HG03439 (cell line): ENCODE results near the gene TAF3.

ENCODE experiments used
- ATAC-seq: cut with Tn5 transposase; IDR thresholded peaks from one replicate; pipeline ENCODE4 v1.9.1; 2021; ENCODE audit warnings: mild to moderate bottlenecking, moderate library complexity; ENCODE audit not compliant: unreplicated experiment

The TAF3 gene

DNA sequence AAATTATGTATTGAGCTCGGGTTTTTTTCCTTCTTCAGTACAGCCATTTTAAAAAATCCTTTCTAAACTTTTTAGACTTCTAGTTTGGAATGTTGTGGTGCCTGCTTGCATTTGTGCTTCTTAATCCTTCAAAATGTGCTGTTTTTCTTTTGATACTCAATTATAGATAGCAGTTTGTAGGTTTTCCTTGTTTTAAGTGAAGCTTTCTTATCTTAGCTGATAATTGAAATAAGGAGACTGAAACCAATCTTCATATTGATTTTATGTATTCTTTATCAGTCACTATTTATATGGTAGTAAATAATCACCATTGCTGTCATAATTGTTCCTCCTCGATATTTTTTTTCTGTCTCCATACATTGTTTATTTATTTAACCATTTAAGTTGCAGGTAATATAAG, 56.6 kb downstream of the TAF3 start:
- no peak for ATAC-seq

DNA sequence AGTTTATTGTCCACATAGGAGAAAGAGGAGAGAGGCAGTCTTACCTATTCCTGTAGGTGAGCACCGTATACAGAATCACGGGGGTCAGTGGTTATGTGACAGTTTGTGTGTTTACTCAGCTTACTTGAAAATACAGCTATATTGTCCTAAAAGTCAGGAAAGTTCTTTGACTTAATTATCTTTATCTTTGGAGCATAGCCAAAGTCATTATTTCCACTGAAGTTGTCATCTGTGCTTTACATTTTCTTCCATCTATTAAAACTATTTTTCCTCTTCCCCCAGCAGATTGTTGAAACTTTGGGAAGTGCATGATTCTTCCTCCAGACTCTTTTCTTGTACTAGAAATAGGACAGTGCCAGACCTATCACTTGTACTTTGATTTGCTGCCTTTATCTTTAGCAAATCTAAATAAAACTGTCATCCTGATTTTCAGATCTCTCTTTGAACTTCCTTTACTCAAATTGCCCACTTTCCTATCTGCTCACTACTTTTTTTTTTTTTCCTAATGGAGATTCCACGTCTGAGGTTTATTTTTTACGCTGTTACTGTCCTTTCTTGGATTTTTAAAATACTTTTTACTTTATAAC, 58.3 kb downstream of the TAF3 start:
- no peak for ATAC-seq

GRCh38 chr10:7881119-7881518, 62.8 kb downstream of the TAF3 start:
- no peak for ATAC-seq

DNA sequence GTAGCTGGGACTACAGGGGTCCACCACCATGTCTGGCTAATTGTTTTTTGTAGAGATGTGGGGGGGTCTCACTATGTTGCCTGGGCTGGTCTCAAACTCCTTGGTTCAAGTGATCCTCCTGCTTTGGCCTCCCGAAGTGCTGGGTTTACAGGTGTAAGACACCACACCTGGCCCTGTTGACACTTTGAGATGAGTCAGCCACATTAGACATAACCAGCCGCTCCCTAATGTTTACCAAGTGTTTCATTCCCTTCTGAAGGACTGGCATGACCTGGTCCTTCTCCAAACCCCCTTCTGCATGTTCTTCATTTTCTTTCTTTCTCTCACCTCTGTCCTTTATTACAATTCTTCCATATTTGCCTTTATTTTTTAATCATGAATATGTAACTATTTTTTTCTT, 67.8 kb downstream of the TAF3 start:
- ATAC-seq = no peak

DNA sequence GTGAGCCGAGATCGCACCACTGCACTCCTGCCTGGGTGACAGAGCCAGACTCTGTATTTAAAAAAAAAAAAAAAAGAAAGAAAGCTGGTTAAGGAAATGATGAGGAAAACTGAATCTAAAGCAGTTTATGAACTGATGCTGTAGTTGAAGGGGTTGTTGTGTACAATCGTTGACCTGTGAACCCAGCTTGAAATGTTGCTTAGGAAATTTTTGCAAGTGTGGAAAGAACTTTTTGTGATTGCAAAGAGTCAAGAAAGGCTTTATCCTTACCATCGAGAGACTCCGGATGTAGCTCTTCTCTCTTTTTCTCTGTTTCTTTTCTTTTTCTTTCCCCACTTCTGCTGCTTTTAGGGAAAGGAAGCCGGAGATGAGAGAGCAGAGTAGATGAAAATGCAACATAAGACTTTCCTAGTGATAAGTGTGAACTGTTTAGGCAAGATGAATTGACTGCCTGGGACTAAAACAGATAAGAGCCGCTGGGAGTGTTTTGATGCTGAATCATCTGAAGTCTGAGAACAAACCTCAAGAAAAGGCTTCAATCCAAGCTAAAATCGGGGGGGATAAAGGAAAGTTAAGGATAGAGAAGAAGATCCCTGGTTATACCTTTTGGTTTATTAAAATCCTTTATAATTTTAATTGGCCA, 69.0 kb downstream of the TAF3 start:
- no peak for ATAC-seq

DNA sequence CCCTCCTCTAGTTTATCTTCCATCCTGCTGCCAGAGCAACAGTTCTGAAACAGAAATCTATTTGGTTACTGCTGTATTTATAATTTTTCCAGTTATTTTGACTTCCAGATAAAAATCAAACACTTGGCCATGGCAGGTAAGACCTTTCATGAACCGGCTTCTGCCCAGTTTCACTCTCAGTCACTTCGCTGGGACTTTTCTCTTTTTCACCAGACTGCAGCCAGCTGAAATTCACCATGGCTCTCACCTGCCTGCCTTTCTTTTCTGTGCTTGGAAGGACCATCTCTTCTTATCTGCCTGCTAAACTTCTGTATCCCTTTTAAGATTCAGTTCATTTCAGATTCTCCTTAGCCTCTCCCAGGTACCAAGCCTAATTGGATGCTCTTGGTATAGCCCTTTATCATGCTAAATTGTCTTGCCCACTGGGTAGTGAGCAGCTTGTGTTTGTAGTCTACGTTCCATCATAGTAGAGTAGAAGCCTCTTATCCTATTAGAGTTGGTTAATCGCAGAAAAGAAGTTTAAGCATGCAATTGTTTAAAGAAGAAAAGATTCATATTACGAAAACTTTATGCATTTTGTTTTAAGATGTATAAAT, 71.7 kb downstream of the TAF3 start:
- ATAC-seq = no peak

- ATAC-seq = no peak
Measured at GRCh38 chr10:7890781-7891180, 72.5 kb downstream of the TAF3 start.

DNA sequence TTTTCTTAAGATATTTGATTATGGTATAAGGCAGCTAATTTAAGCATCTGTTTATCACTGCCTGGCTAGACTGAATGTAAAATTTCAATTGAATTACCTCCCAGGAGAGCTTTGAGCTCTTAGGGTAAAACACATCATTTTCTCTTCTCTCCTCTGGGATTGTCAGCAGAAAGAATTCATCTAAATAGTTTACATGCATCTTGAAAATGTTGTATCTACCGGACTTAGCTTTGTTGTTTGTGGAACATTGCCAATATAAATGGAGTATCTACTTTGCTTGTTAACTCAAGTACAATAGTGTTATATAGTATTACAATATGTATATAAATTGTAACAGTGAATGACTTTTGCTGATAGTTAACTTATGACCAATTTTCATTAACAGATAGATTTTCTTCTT, 73.3 kb downstream of the TAF3 start:
- no peak for ATAC-seq

DNA sequence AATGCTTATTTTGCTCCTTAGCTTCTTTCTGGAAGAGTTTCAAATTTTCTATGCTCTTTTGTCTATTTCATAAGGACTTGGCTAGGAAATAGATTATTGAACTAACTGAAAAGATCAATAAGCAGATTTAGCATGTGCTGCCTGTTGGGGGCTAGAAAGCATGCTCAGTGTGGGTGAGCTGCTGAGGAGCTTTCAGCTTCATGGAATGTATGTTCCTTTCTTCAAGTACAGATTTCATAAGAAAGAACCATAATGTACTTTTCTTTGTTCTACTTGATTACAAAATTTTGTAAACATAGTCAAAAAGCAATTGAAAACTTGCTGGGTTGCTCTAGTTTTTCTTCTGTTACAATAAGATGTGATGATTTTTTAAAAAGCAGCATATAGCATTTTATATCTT, 73.8 kb downstream of the TAF3 start:
- ATAC-seq = no peak

DNA sequence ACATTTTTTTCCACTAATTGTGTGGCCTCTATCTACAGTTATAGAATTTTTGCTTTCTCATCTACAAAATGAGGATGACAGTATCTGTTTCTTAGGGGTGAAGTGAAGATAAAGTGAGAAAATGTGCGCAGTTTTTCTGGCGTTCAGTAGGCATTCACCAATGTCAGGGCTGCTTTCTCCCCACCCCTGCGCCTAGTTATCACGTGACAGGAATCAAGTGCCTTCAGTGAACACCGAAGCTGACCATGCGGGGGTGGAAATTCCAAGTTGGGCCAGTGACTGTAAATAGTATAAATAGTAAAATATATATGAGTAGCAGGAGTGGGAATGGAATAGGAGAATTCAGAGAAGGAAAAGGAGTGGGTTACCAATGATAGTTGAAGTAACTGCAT, 77.4 kb downstream of the TAF3 start:
- no peak for ATAC-seq

DNA sequence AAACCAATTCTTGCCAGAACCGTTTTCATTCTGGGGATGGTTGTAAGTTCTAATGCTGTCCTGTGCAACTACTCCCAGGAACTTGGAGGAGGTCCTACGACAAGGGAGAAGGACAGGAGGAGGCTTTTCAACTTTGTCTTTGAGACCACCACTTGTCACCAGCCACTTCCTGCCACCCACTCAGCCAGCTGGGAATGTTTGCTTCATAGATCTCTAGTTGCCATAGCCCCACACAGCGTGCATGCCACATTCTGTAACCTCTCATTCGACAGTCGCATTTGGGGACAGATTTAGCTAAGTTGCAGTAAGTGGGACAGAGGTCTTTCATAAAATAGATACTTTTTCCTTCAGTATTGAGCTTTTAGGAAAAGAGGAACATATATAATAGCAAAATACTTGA, 78.0 kb downstream of the TAF3 start:
- no peak for ATAC-seq

DNA sequence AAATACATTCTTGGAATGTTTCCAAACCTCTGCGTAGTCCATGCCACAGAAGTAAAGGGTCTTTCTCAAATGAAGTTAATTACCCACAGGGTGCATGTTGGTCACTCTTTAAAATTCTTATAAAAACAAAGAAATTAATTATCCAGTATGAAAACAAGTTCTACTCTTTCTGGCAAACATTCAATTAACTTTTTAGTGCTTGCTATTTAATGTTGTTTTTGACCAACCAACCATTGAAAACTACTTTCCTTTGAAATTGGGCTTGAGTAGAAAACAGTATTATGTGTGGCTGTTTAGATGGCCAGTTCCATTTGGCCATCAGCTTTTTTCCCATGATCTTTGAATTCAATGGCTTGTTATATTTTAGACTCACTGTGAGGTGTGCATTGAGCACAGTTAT, 83.0 kb downstream of the TAF3 start:
- no peak for ATAC-seq

DNA sequence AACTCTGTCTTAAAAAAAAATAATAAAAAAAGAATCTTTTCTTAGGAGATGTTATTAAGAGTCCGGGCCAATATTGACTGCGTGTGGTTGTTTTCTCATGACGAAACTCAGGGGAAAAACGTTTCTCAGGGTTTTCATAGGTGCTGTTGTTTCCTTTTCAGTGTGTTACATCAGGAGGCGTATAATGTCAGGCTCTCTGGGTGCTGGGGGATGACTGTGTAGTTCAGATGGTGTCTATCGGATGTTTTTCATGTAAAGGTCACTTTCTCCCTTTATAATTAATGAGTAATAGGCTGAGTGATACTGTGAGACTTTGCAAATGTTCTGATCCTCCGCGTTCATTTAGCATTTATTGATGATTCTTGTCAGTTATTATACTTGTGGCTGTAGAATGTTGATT, 84.1 kb downstream of the TAF3 start:
- ATAC-seq = no peak

- ATAC-seq = no peak
Measured at GRCh38 chr10:7903851-7904250, 85.5 kb downstream of the TAF3 start.

- ATAC-seq = no peak
Measured at GRCh38 chr10:7906128-7906527, 87.8 kb downstream of the TAF3 start.

DNA sequence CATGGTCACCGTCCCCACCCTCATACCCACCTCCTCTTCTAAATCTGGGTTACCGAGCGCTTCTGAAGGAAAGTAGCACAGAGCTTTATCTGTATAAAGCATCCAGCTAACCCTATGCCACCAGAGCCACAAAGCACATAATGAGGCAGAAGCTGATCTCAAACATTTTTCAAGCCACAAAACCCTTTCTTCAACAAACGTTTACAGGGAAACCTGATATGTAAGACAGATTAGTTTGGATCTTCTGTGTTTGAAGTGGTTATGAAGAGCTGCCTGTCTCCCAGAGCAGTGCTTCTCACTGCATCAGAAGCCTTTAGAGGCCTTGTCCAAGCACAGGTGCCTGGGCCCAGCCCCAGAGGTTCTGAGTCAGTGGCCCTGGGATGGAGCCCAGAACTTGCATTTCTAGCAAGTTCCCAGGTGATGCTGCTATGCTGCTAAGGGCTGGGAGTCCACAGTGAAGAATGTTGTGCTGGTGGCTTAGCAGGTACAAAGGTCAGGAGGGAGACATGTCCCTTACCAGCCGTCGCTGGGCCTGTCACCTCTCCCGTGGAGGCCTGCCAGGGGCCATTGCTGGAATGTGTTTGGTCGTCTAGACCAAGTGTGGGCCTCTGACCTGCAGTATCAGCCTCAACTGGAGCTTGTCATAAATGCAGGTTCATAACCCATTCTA, 90.4 kb downstream of the TAF3 start:
- ATAC-seq = no peak

GRCh38 chr10:7913126-7913872, 95.0 kb downstream of the TAF3 start:
- ATAC-seq = no peak

DNA sequence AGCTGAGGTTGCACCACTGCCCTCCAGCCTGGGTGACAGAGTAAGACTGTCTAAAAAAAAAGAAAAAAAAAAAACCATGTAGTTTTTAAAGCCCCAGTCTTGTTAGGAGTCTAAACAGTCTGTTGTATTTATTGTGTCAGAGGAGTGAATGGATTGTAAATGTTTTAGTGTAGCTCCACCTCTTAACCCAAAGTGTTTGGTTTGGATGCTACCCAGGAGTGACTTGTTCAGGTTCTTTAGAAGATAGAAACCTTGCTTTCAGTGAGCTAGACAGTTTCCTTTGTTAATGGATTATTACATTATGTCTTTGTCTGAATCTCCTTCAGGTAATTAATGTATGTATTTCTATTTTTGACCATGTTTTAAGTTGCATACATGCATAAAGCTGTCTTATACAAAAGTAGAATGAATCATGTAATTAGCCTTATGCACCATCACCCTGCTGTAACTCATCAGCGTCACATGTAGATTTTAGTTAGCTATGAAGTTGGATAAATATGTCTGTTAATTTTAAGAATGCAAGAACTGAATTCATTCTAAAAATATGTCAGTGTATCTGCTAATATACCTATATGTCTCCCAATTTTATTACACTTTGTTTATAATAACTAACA, 97.7 kb downstream of the TAF3 start:
- no peak for ATAC-seq

- ATAC-seq = no peak
Measured at GRCh38 chr10:7917736-7918135, 99.4 kb downstream of the TAF3 start.

DNA sequence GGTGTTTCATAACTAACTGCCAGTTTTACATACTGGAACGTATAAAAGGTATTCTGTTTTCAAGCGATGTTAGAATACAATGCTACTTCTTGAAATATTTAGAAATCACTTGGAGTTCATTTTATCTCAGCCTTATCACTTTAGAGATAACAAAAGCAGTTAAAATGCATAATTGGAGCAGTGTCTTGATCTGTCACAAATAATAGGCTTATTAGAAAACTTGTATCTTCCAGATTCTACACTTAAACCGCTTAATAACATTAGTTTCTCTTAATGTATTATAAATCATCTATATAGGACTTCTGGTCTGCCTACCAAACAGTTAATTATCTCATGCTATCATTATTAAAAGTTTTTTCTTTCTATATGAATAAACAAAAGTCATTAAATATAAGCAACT, 104.4 kb downstream of the TAF3 start:
- ATAC-seq = no peak

DNA sequence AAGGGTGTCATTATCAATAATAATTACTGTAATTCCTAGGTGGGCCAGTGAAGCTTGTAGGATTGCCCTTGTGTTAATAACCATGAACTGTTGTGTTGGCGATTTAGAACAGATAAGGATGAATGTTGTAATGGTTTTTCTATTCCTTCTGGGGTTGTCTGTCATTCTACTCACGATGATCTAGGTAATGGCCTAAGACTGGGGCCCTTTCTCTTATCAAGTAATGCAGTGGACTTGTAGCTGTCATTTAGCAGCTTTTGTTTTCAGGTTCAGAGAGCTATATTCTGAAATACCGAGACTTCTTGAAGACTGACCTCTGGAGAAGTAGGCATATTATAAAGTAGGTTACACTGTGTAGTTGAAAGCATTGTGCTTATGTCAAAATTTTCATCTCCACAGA, 110.2 kb downstream of the TAF3 start:
- no peak for ATAC-seq
